GM18499 (cell line): ENCODE results near the gene TCERG1L.

ENCODE experiments used
- ATAC-seq: cut with Tn5 transposase; IDR thresholded peaks from one replicate; pipeline ENCODE4 v1.9.1; 2021; ENCODE audit warnings: moderate number of reproducible peaks; ENCODE audit not compliant: insufficient read depth, unreplicated experiment

The TCERG1L gene

DNA sequence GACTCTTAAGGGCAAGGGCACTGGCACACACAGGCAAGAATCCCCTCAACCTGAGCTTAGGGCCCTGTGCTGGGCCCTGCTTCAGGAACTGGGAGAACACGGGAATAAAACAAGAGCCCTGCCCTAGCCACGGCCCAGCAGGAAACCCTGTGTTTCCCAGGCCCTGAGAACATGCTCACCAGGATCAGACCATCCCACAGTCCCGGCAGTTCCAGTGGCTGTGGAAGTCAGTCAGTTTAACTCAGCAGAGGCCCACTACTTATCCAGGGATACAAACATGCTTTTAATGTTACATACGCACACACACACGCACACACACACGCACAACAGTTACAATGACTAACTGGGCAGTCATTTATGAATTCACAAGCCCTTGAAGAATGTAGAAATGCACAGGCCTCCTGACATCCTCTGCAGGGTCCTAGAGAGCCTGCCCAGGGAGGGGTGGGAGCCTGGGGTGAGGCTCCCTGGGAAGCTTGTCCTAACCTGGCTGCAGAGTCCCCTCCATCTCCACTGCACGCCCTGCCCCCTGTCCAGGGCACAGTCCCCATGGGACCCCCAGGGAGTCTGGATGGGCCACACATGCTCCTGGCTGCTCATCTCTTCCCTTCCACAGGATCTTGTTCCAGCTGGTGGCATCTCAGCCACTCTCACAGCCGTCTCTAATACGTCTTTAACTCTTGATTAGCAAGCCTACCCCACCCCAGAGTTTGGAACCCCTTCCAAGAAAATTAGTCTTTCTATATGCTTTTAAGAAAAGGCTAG lies 97.6 kb downstream of the TCERG1L start:
- ATAC-seq = no peak

DNA sequence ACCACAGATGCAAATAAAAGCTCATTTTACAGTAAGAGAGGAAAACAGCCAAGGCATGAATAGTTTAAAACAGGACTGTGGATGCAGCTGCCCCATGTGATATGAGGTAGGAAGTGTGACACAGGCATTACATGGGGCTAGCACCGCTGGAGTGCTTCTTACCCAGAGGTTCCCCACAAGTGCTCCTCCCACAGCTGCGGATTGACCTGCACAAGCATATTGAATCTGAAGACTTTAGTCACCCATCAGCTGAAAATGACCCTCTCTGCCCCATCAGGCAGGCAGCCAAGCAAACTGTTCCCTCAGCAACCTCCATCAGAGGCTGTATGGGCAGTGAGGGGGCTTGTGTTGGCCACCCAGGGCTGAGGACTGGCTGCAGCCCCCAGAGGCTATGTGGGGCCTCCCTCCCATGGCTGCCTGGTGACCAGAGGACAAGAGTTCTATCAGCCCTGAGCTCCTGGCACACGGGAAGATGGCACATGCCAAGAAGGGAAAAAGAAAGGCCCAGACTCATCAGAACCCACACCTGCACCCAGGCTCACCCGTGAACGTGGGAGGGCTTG lies 98.7 kb downstream of the TCERG1L start:
- ATAC-seq = no peak

DNA sequence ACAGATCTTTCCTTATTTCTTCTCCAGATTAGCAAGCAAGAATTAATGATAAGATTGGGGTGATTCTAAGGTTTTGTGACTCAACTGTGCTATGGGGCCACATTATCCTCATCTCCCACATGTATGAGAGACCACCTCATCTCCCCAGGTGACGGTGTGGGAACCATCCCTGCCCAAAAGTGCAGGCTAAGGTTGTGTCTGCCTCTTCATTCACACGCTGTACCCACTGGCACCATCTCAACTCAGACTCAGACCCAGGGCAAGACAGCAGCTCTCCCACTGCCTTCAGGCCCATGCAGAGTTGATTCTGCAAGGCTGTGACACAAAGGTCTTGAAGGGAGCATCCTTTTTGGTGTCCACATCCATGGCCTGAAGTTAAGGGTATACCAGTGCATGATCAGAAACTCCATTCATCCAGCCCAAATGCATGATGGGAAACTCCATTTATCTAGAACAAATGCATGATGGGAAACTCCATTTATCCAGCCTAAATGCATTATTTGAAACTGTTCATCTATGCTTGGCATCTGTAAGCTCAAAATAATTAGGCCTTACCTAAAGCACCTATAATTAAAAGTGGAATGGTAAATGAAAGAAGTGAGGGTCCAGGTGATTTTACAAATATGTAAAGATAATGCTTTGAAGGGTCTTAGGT lies 99.4 kb downstream of the TCERG1L start:
- ATAC-seq = no peak

DNA sequence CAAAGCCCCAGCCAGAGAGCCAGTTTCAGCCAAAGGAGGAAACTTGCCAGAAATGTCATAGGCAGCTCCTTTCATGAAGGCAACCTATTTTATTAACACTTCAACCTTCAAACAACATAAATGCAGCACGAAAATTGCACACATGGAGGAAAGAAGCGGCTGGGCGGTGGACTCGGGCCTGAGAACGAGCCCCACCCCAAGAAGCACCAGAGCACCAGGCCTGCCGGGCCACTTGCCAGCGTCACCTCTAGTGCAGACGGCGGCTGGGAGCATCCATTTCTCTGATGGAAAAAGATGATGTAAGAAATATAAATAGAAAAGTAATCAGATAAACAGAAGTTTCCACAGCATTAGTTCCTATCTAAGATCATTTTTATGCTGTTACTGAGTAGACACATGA lies 100.0 kb downstream of the TCERG1L start:
- ATAC-seq = no peak

DNA sequence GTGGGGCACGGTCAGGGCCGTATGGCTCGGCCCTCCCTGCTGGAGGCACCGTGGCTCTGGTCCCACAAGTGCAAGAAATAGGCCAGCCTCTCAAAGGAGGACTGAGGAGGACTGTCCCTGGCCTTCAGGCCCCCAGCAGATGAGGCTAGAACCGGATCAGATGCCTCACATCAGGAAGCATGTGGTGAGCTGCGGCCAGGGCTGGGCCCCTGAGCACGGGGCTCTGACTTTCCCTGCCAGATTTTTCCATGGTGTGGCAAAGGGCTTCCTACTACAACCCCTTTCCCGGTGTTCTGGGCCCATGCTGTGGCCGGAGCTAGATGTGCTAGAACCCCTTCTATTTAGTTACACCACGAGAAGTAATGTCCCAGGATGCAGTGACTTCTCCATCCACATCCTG lies 100.4 kb downstream of the TCERG1L start:
- ATAC-seq = no peak

DNA sequence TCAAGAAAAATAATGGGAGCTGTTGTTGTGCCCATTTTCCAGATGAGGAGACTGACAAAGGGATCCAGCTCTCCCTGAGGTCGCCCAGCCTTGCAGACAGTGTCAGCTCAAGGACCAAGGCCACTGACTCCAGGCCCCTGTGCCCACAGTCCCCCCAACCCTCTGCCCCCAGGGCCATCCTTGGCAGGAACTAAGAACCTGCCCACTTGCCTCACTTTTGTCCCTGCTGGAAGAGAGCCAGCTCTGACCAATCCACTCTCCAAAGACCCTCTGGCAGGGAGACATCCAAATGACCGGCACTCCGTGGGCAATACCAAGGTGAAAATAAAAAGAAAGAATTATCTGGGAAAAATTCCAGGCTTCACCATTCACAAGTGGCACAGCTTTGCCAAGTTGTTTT lies 101.3 kb downstream of the TCERG1L start:
- no peak for ATAC-seq

DNA sequence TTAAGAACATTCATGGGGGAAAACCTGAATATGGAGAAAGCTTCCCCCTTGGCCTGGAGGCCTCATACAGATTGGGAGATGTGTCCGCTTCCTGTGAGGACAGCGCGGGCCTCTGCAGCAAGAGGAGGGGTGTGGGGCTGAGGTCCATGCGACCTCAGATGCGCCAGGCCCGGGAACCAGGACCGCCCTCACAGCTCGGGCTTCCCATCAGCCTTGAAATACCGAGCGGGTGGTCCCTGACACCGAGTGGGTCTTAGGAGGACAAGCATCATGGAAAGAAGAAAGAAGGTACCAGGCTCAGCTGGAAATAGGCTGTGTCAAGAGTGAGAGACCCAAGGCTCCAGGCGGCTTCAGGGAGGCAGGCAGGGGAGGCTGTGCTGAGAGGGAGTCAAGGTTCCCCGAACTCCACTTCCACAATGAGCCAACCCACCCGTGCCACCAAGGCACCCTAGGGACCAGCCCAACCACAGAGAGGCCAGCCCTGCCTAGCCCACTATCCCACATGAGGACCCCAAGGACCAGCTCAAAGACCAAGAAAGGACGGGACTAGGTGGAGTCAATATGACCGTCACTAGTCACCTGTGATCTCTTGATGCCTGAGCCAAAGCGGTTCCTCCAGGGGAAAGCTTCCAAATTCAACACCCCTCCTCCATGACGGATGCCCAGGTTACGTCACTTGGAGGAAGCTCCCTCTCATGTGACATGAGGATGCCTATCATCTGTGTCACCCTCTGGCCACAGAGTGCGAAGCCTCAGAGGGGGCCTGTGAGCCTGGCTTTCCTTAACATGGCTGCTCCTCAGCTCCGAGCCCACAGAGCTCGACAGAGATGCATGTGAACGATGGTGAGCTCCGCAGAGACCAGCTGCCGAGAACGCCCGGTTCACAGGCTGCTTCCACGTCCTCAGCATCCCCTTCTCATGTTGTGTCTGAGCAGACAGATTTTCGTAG lies 103.7 kb downstream of the TCERG1L start:
- ATAC-seq = no peak

DNA sequence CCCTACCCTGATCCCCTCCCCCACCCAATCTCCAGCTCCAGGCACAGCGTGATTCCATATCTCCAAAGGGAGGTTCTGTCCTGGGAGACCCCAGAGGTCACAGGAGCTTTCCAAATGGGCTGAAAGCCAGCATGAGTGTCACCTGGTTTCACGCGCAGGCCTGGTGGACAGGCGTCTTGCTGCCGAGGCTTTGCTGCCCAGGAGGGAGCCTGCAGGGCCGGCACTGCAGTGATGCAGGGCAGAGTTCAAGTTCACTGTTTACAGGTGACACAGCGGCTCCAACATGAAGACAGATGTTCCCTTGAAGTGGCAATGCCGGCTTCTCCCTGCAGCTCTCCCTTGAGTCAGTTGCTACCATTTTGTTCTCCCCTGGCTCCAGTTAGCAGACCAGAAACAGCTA lies 104.3 kb downstream of the TCERG1L start:
- ATAC-seq = no peak

DNA sequence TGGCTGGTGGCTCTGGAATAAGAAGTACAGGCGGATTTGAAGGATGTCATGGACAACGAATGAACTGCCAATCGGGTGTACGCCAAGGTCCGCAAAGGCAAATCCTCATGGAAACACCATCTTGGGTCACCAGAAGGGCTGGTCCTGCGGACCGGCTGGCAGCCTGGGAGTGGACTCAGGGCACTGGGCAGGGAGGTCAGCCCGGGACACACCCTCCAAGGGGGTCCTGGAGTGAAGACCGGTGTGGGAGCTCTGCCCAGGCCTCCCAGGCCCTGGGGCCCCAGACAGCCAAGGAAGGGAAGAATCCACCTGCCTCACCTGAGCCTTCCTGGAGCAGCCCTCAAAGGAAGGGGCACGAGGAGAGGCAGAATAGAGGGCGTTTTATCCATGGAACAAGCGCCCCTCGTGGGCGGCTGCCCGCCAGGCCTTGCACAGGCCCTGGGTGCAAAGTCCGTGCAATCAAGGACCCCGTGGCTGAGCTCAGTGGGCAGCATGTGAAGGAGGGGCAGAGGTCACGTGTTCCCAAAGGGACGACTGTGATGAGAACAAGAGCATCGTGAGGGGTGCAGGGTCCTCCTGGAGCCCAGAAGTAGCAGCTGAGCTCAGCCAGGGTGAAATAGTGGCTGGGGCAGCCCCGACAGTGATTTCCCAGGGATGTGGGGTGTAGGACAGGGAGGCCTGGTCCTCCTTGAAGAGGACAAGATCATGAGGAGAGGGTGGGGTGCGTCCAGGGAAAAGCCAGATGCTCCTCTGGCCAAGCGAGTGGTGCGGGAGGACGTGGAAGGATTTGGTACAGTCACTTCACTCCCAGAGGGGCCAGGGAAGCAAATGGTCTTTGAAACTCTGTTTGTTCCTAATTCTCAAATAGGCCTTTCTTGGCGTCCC lies 105.2 kb downstream of the TCERG1L start:
- no peak for ATAC-seq

DNA sequence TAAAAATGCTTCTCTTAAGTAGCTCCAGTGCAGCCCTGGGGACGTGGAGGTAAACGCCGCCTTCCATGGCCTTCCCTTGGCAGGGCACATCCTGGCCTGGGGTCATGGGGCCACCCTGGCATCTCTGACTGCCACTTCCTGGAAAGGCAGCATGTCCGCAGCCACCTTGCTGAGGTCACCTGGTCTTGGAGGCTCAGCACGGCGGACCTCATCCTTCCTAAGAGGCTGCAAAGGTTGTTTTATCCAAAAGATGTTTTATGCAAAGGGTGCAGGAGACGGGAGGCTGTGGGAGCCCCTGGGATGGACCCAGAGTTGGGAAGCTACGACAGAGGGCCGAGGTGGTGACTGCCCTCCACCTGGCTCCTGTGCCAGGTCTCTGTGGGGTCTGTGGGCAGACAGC lies 106.0 kb downstream of the TCERG1L start:
- ATAC-seq = no peak

DNA sequence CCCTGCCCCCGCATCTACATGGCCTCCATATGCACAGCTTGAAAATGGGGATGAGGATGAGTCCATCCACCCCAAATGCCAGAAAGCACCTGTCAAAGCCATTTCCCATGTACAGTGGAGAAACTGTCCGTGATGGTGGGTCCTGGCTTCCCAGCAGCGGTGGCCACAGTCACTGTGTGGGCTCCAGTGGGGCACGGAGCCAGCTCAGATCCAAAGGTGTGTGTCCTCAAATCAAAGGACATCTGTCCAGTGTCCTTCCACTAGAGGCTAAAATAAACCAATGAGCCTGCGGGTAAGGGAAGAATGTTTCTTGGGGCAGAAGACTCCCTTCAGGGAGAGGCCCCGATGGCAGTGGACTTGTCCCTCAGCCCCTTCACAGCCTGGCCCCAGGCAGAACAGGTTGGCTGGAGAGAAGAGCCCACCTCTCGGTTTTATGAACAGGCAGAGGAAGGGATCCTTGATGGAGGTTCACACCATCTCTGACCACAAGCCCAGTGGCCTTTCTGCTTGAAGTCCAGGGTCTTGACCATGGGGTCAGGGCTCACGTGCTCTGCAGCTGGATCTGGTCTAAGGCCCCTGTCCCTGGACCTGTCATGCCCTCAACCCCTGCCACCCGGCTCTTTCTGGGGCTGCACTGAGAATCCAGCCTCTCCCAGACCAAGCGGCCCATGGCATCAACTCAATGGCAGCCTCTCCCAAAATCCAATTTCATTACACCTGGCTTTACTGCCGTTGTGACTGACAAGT lies 106.9 kb downstream of the TCERG1L start:
- ATAC-seq = no peak

DNA sequence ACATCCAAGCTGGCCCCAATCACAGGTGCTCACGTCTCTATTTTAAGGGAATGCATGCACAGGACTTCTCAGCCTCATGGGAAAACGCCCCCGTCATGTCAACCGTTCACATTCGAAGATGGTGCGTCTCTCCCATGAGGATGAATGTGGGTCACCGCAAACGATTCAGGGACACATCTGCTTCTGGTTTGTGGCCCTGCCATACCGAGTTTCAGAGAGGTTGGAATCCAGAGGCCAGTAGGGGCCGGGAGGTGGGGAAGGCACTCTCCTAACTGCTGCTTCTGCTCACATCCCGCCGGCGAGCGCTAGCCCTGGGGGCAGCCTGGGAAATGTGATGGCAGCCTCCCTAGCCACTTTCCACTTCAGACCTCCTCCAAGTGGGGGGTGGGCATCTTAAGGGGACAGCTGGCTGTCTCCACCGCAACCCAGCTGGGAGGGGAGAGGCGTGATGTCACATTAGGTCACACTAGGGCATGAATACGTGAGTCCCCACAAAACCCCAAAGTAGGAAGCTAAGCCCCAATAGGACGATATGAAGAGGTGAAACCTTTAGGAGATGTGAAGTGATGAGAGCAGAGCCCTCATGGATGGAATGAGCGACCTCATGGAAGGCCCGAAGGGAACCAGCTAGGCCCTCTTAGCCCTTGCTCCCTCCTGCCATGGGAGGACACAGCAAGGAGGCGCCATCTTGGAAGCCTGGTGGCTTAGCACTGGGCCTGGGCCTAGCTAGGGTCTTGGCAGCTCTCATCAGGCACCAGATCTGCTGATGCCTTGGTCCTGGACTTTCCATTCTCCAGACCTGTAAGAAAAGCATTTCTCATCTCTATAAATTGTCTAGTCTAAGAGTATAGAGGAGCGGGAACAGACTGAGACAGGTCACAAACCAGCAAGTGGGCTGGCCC lies 107.8 kb downstream of the TCERG1L start:
- no peak for ATAC-seq

DNA sequence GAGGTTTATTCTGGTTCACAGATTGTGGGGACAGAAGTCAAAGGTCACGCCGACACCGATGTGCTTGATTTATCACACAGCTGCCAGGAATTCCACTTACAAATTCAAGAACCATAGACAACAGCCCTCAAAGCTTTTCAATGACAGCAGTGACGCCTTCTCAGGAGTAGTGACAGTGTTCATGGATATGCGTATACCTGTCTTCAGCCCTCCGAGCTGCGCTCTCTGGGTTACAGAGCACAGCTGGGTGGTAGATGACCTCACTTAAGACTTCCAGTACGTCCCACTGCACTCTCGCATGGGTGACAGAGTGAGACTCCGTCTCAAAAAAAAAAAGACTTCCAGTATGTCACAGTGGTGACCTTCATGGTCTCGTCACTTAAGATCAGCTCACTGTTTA lies 108.5 kb downstream of the TCERG1L start:
- no peak for ATAC-seq

DNA sequence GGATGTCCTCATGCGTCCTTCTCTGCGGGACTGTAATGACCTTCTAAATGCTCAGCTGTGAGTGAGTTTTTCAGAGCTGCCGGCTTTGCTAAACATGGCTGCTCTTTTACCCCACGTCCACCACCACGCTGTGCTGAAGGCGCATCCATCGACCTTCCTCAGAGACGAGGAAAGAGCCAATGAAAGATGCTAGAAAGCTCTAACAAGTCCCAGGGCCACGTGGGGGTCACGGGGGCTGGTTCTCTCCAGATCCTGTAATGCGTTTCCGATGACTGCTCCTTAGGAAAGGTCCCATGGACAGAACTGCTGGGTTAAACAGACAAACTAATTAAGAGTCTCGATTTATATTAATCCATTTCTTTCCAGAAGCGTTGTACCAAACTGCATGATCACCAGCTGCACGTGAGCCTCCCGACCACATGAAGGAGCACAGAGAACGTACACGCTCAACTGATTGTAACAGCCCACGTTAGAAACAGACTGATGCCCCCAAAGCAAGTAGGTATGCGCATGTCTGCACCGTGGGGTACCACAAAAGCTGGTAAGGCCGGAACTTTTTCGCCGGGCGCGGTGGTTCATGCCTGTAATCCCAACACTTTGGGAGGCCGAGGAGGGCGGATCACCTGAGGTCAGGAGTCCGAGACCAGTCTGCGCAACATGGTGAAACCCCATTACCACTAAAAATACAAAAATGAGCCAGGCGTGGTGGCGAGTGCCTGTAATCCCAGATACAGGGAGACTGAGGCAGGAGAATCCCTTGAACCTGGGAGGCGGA lies 109.6 kb downstream of the TCERG1L start:
- ATAC-seq = no peak

DNA sequence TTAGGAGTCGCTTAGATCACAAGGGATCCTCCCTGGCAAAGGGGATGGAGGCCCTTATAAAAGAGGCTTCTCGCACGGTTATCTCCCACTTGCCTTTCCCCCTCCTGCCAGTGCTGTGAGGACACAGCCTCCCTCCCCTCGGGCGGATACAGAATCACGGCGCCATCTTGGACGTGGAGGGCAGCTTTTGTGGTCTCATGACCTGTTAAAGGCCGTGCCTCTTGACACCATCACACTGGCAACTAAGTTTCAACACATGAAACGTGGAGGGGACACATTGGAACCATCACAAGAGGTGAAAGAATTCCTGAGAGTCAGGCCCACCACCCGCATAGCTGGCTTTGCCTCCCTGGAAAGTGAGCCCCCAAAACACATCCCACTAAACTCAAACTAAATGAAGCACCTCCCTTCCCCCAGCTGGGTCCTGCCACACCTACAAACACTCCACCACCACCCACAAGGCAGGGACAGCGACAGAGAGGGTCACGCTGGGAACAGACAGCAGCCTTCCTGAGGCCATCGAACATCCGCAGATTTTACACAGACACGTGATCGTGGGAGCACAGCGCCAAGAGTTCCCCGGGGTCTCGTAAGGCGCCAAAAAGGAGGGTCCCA lies 110.6 kb downstream of the TCERG1L start:
- no peak for ATAC-seq

DNA sequence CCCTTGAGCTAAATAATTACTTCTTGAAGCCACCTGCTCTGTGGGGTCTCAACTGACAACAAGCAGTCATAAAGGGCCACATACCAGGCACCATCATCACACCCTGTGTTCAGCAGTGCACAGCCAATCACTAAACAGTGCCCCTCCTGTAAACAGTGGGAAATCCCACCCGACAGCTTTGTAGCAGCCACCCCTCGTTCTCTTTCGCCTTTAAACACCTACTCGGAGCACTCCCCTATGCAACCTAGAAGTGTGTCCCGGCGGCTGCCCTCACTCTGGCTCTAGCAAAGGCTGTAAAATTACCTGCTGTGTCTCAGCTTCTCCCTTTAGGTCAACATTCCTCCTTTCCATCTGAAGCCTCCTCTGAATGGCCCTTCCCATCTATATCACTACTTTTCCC lies 111.9 kb downstream of the TCERG1L start:
- no peak for ATAC-seq

DNA sequence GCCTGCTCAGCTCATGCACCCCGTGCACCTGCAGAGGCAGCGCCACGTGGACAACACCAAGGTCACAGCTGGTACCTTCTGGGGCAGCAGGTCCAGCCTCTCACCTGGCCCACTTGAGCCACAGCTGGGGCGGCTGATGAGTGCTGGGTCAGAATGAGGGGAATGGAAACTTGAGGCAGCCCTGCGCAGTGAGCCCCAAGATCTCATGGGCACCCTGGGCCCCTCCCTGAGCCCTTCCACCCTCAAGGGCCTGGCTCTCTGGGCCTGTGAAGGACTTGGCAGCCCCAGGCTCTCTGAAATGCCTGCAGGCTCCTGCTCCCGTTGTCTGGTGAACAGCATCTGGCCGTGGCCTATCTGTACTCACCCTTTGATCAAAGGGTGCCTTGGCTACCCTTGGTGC lies 112.7 kb downstream of the TCERG1L start:
- ATAC-seq = no peak
